NOMO-1 treated with DMSO at 0.1 percent for 48 hours (cell line): ENCODE measurements around the gene PHETA1.

Experiments used
- DNase-seq: peaks from one replicate; lab custom pipeline; 2025; ENCODE audit not compliant: unreplicated experiment; lab: John Stamatoyannopoulos, UW

Gene PHETA1

GRCh38 chr12:111368788-111369495, at the start of gene PHETA1:
TSS of gene PHETA1 (minus strand) at chr12:111369095. CDS start at chr12:111363427, 5,668 bp downstream.
- DNase-seq = peak; percentile 86

GRCh38 chr12:111418594-111418880, 49.6 kb upstream of the PHETA1 start:
- no peak for DNase-seq

DNA sequence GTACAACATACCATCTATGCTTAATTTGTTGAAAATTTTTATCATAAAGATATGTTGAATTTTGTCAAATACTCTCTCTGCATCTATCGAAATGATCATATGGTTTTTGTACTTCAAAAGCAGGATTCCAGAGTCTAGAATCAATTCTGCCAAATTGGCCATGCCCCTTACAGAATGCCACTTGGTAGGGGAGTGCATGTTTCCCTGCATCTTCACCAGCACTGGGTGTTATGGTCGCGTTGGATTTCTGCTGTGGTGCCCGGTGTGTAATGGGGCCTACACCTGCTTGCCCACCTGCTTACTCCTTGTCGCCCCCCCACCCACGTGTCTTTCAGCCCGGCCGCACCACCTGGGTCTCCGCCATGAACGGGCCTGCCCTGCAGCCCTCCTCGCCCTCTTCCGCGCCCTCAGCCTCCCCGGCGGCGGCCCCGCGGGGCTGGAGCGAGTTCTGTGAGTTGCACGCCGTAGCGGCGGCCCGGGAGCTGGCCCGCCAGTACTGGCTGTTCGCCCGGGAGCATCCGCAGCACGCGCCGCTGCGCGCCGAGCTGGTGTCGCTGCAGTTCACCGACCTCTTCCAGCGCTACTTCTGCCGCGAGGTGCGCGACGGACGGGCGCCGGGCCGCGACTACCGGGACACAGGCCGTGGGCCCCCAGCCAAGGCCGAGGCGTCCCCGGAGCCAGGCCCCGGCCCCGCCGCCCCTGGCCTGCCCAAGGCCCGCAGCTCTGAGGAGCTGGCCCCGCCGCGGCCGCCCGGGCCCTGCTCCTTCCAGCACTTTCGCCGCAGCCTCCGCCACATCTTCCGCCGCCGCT, 49.1 kb upstream of the PHETA1 start:
- no peak for DNase-seq

GRCh38 chr12:111417290-111417689, 48.4 kb upstream of the PHETA1 start:
- no peak for DNase-seq

GRCh38 chr12:111414711-111415252, 45.9 kb upstream of the PHETA1 start:
- DNase-seq = no peak

- no peak for DNase-seq
Measured at GRCh38 chr12:111413442-111414086, 44.7 kb upstream of the PHETA1 start.

DNA sequence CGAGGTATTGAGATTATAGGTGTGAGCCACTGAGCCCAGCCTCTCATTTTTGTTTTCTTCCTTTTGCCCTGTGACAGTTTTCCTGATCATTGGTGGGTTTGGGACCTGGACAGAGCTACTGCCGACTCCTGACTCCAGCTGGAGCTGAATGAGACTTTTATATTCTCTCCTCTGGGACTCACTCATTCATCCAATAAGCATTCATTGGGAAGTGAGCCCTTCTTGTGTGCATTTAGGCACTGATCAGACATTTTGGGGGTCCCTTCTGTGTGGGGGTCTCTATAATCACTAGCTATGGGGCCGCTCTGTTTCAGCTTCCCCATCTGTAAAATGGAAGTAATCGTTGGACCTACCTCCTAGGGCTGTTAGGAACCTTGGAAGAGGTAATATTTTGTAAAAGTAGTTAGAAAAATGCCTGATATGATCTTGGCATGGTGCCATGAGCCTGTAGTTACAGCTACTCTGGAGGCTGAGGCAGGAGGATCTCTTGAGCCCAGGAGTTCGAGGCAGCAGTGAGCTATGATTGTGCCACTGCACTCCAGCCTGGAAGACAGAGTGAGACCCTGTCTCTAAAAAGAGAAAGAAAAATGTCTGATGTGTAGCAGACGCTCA, 44.0 kb upstream of the PHETA1 start:
- DNase-seq = no peak

- DNase-seq = no peak
Measured at GRCh38 chr12:111412007-111412829, 43.3 kb upstream of the PHETA1 start.

DNA sequence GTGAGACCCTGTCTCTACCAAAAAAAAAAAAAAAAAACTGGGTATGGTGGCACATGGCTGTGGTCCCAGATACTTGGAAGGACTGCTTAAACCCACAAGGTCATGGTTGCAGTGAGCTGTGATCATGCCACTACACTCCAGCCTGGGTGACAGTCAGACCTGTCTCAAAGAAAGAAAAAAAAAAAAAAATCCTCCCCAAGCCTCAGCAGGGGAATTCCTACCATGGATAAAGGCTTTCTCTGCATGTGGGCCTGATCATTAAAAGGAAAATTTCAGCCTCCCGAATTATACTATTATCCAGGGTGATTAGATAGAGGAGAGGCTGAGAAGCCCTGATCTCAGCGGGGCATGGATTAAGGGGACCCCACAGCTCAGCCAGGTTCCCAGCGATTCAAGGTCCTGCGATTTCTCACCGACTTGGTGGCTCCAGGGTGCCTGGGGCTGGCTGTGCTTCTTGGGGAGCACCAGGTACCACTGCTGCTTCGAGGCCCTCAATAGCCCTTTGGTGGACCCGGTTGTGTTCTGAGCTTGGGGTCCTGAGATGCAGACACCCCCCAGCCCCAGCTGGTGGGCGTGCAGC, 42.4 kb upstream of the PHETA1 start:
- no peak for DNase-seq

DNA sequence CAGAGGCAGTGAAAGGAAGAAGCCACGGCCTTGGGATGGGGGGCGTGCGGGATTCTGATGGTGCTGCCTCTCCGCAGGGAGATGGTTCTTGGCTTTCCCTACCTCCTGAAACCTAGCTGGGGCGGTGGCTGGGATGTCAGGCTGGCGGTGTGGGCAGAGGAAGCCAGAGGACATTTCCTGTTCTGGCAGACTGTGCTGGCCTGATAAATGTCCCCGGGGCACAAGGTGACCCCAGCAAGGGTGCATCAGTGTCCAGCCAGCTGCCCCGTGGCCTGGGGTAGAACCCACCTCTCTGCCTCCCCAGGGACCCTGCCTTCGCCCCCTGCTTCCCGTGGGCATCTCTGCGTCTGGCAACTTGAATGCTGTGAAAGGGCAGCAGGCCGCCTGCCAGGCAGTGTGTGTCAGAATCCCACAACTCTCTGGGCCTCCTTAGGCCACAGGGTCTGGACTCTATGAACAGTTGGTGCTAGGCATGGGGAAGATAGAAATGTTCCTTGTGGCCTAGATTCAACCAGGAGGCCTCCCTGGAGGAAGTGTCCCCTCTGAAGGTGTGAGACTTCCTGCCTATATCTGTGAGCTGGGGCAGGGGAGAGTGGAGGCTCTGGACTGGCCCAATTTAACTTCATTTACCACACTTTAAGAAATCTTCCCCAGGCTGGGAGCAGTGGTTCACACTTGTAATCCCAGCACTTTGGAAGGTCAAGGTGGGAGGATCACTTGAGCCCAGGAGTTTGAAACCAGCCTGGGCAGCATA, 41.7 kb upstream of the PHETA1 start:
- no peak for DNase-seq

DNA sequence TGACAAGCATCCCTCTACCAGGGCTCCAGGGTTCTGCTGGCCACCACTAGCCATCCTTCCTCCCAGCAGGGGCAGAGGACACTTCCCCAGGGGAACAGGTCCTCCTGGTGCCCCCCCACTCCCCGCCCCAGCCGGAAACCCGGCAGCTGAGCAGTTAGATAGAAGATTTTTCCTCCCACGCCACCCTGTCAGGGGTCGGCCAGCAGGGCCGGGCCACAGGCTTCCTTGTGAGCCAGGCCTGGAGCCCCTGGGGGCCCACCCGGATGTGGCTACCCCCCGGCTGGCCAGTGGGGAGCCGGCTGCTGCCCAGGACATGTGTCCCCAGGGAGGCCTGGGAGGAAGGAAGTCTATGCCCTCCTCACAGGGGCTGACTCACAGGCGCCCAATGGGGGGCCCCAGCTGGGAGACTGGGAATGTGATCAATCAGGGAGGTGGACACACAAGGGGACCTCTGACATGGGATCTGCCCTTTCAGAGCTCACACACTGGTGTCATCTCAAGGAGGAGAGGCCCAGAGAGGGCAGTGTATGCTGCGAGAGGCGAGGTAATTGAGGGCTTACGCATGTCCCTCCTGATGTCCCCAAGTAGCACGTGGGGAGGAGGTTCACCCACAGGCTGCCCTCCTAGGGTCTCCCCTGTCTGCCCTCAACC, 41.0 kb upstream of the PHETA1 start:
- DNase-seq = no peak

GRCh38 chr12:111409403-111409779, 40.5 kb upstream of the PHETA1 start:
- no peak for DNase-seq

DNA sequence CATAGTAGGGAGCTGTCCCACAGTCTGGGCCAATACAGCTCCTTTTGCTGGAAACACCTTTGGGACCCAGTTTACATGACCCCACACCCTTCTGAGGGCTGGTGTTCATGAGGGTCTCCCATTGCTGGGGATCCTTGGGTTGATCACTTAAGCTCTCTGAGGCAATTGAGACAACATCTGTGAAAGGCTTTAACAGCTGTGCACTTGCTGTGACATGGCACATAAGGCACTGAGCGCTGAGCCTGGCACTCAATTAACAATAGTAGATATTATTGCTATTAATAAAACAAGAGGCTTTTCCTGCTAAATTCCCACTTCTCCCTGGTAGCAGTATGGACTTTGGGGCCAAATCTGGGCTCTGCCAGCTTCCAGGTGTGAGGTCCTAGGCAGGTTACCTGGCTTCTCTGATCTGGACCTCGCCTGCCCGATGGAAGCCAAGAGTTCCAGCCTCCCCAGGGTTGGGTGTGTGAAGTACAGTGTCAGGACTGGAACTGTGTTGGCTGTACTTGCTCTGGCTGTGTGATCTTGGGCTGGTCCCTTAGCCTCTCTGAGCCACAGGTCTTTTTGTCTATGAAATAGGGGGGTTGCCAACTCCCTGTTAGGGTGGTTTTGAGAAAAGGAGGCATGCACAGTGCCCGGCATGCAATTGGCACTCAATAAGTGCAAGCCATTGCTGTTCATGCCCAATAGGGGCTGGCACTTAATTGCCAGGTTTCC, 39.9 kb upstream of the PHETA1 start:
- DNase-seq = no peak

DNA sequence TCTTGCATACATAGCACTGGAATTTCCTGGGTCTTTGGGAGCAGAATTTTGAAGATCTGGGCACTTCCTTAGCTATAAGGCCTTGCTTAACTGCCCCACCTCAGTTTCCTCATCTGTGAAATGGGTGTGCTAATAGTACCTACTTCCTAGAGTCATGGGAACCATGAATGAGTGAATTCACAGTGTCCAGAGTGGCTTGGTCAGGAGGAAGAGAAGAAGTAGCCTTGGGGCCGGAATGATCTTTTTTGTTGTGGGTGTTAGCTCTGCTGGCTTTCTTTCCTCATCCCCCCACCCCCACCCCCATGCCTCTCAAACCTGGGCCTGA, 39.2 kb upstream of the PHETA1 start:
- DNase-seq = no peak

DNA sequence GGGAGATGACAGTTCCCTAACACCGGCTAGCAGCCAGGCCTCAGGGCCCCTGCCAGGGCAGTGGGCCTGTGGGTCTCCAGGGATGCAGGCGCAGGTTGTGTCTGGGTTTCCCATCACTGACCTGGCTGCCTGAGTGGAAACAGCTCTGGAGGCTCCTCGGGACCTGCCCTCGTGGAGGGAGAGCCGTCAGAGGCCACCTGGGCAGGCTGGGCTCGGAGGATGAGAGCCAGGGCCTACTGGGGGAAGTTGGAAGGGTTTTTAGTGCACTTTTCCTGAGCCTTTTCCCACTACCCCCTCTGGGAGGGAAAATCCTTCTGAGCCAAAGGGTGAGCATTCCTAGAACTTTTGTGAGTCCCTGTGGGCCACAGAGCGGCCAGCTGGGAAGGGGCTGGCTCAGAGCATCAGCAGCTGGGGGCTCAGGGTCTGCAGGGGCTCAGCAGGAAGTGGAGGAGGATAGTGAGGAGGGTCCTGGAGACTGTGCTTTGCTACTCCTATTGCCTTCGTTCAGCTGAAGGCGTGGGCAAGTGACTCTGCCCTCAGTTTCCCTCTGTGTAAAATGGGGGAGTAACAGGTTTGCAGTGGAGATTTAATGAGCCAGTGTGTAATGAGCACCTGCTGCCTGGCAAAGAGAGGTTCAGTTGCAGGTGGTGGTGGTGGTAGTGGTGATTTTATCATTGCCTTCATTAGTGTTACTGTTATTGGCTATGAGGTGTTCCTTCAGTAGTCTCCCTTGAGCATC, 38.7 kb upstream of the PHETA1 start:
- no peak for DNase-seq

DNA sequence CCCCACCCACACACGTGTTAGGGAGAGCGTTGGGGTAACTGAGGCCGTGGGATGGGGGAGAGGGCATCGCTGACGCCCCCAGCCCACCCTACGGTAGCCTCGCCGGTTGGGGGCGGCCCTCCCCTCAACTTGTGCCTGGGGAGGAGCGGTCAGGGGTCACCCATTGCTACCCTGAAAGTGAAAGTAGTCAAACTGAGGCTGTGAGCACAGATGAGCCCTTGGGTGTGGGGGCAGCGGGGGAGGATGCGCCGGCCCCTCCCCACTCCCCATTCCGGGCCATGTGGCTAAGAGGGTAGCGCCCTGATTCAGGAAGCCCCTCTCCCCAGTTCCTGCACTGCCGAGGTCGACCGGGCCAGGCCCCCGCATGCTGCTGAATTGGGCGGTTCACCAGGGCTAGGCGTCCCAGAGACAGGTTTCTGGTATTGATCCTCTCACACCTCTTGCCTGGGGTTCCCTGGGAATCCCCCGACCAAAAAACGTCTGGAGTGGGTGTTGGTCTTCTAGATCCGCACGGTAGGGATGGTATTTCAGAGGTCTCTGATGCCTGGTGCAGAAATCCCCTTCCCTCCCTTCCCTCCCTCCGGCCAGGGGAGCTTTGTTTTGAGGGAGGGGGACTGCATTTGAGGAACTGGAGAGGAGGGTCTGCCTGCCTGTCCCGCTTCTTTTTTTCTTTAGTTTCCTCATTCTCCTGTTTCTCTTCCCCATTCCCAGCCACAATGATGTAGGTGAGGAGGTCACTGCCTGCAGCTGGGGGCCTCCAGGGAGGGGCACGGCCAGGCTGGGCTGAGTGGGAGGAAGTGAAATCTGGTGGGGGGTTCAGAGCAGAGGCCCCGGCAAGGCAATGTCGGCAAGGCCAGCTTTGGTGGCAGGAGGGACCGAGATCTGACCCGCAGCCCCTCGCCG, 37.8 kb upstream of the PHETA1 start:
- peak; percentile 85 for DNase-seq
